HuH-7.5 (cell line): Measurements from ENCODE around the gene DYSF.

ENCODE experiments used
- DNase-seq: peaks from one replicate; pipeline ENCODE4 v3.0.0; 2011; ENCODE audit warnings: low spot score

The DYSF gene

DNA sequence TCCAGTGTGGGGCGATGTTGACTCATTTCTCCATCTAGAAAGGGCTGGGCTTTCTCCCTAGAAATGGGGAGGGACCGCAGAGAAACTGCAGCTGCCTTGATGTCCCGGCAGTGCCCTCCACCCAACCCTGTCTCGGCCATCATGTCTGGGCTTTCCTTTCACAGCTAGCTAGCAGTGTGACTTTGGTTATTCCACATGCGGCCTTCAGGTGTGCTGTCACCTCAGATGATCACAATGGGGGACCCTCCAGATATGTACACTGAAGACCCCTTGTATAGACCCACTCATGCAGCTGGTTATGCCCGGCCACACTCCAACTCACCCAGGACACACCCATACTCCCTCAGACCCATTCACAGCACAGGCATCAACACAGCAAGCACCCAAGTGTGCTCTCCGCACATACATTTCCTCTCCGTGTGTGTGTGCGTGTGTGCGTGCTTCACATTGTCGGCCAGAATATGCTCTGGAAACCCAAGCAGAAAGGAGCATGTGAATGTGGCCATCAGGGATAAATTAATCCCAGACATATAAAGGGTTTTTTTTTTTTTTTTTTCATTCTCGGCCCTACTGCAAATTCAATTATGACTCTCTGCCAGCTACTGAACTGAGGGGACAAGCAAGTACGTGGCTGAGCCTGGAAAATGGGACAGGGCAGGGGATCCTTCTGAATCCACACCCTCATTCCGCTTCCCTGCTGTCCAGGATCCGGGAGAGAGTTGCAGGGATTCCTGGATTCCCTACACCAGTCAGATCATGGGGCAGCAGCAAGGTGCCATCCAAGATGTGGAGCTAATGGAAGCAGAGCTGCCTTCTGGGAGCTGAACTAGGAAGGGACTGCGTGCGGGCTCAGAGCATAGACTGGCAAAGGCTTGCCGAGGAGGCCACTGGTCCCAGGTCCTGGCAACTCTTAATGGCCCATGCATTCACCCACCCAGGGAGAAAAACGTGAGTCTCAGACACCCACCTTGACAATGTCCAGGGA lies 240.2 kb downstream of the DYSF start:
- no peak for DNase-seq

GRCh38 chr2:71694501-71695234 lies 241.3 kb downstream of the DYSF start:
- DNase-seq = no peak

- DNase-seq = no peak
These were observed 242.1 kb downstream of the DYSF start for GRCh38 chr2:71695235-71696120.

GRCh38 chr2:71696381-71696780 lies 243.0 kb downstream of the DYSF start:
- no peak for DNase-seq

GRCh38 chr2:71697106-71698004 lies 244.0 kb downstream of the DYSF start:
- DNase-seq = no peak

- DNase-seq = no peak
These were observed 246.1 kb downstream of the DYSF start for GRCh38 chr2:71699428-71699827.

- DNase-seq = no peak
These were observed 246.8 kb downstream of the DYSF start for GRCh38 chr2:71700041-71700657.

GRCh38 chr2:71700658-71701397 lies 247.5 kb downstream of the DYSF start:
- DNase-seq = no peak

- no peak for DNase-seq
These were observed 249.0 kb downstream of the DYSF start for GRCh38 chr2:71702071-71702970.

GRCh38 chr2:71702971-71703898 lies 249.9 kb downstream of the DYSF start:
- no peak for DNase-seq

DNA sequence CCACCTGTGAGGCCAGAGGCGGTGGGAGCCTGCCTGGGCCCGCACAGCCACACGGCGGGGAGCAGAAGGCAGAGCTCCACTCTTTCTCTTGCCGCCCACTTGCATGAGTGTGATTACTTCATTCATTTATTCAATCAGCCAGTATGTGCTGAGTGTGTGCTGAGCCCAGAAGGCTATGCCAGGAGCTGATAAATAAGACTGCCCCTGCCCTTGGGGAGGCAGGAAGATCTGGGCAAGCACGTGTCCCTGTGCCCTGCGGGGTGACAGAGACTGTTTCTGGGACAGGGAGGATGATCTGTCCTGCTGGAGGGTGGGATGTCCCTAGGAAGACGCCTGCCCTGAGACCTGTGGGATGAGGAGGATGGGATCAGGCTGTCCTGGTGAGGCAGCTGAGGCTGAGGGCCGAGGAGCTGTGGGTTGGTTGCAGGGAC lies 250.8 kb downstream of the DYSF start:
- no peak for DNase-seq

DNA sequence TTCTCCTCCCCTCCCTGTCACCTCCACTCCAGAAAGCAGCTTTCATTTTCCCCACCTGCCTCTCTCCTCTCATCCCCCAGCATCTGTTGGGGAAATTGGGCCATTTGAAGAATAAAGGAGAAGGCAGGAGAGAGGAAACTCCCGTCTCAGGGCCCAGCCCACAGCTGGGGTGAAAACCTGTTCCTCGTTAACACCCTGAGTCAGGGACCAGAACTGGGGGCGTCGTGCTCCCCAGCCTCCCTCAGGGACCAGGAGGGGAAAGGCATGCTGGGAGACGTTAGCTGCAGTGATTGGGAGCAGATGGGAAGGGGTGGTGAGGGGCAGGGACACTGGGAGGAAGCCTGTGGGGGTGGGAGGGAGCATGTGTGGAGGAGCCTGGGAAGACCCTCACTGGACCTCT lies 251.3 kb downstream of the DYSF start:
- no peak for DNase-seq

DNA sequence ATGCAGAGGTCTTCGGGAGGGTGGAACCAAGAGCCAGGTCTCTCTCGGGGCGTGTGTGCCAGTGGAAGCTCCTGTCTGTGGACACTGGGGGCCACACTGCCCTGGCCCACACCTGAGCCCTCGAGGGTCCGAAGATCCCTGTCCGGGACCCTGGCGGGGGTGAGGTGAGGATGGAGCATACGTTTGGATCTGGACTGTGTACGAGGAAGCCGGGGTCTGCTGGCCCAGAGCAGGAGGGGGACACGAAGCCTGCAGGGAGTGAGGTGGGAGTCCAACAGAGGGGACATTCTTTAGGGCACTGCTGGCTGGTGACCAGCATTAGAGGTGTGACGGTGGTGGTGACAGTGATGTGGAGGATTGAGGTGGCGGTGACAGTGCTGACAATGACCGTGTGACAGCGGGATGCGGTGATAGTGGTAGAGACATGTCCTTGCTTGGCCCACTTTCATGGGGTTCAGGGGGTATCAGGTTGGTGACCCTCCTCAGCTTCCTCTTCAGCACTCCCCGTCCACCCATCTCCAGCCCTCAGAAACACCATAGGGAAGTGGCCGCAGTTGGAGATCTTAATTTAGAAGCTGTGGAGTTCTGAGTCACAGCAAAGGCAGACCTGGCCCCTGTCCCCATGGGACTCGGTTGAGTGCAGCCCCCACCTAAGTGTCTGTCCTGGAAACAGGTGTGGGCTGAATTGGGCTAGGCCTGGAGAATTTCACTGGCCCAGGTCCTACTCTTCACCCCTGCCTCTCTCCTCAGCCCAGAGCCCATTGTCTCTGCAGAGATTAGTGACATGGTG lies 252.0 kb downstream of the DYSF start:
- no peak for DNase-seq

DNA sequence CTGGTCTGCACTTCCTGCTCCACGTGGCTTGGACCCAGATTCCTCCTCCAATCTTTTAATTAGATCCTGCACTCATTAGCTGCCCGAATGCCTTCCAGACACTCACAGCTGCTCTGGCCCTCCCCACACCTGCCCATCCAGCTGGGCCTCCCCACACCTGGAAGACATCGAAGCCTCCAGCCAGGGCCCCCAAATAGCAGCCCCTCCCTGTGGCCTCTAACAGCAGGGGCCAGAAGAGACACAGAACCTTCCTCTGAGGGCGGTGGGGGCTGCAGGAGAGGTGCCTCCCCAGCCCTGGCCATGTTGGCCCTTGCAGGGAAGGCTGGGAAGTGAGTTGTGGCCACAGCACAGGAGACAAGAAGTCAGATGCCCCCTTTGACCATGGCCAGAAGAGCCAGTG lies 252.8 kb downstream of the DYSF start:
- DNase-seq = no peak

- DNase-seq = no peak
These were observed 253.5 kb downstream of the DYSF start for GRCh38 chr2:71706836-71707235.

DNA sequence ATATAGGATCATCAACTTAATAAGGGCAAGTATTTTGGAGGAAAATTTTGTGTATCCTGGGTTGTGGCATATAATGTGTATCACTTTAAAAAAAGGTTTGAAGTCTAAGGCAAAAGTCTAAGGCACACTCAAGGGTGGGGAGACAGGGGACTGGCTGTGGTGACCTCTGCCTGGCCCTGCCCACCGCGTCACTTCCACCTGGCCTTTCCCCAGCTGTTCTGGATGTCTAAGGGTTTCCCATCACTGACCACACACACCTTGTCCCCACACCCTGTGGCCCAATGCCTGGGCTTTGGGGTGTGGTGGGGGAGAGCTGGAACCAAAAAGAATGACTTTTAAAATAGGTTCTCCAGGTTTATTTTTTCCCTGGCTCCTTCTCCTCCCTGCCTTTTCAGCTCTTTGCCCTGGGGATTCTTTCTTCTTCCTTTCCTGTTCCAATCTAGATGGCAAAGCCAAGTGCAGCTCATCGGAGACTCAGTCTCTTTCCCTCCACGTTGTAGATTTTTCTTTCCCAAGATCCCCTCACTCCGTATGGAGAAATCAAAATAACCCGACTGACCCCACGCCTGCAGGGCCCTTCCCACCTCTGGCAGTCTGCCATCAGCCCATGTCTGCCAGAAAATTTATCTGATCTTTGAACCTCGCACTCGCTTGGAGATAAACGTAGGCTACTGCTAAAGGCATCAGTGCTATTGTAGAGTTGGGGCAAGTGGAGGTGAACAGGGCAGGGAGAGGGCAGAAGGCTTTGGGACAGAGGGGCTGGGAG lies 257.2 kb downstream of the DYSF start:
- peak; percentile 61 for DNase-seq
